Measurements from ENCODE around the gene INO80C.
"Not testable (repeated sequence)": the region's sequence is repeated elsewhere in the genome, so short reads cannot be mapped to it uniquely, and the experiment has no call there.

INO80C gene

GRCh38 chr18:35457140-35457704 is 40.5 kb downstream of the INO80C start:
- DNase-seq, result no peak

GRCh38 chr18:35455926-35456763 is 41.6 kb downstream of the INO80C start:
- DNase-seq, result no peak

- DNase-seq, result no peak
These were observed 43.0 kb downstream of the INO80C start for GRCh38 chr18:35454803-35455202.

- DNase-seq, result not testable (repeated sequence)
These were observed 44.7 kb downstream of the INO80C start for GRCh38 chr18:35453065-35453464.

- DNase-seq, result no peak
These were observed 45.8 kb downstream of the INO80C start for GRCh38 chr18:35451916-35452315.

GRCh38 chr18:35451032-35451431 is 46.7 kb downstream of the INO80C start:
- no peak for DNase-seq

GRCh38 chr18:35444636-35445035 is 53.1 kb downstream of the INO80C start:
- no peak for DNase-seq

- no peak for DNase-seq
These were observed 53.9 kb downstream of the INO80C start for GRCh38 chr18:35443847-35444246.

- DNase-seq, result no peak
These were observed 54.3 kb downstream of the INO80C start for GRCh38 chr18:35443434-35443833.

- no peak for DNase-seq
These were observed 55.1 kb downstream of the INO80C start for GRCh38 chr18:35442701-35443100.

GRCh38 chr18:35441857-35442595 is 55.7 kb downstream of the INO80C start:
- no peak for DNase-seq

GRCh38 chr18:35438480-35439234 is 59.1 kb downstream of the INO80C start:
- no peak for DNase-seq

- no peak for DNase-seq
These were observed 59.9 kb downstream of the INO80C start for GRCh38 chr18:35437836-35438235.

- no peak for DNase-seq
These were observed 61.6 kb downstream of the INO80C start for GRCh38 chr18:35436076-35436649.

- no peak for DNase-seq
These were observed 62.4 kb downstream of the INO80C start for GRCh38 chr18:35435401-35435800.

- no peak for DNase-seq
These were observed 65.2 kb downstream of the INO80C start for GRCh38 chr18:35432565-35433001.

- DNase-seq, result no peak
These were observed 66.4 kb downstream of the INO80C start for GRCh38 chr18:35431374-35431741.

GRCh38 chr18:35430721-35431373 is 66.9 kb downstream of the INO80C start:
- DNase-seq, result no peak

- DNase-seq, result no peak
These were observed 71.0 kb downstream of the INO80C start for GRCh38 chr18:35426786-35427185.

GRCh38 chr18:35424356-35424755 is 73.4 kb downstream of the INO80C start:
- DNase-seq, result no peak

- no peak for DNase-seq
These were observed 75.5 kb downstream of the INO80C start for GRCh38 chr18:35422237-35422636.

- DNase-seq, result no peak
These were observed 79.2 kb downstream of the INO80C start for GRCh38 chr18:35418610-35419009.
